ENCODE data around the gene VPS52. TPM values are rescaled to one million over a fixed set of nuclear protein-coding genes. Genes with fewer than 3 reads are reported as not detected.

Gene VPS52
- polyA plus RNA-seq, 1 donor from 2014 or later = 29.1 TPM

GRCh38 chr6:33213166-33213988 is 58.3 kb downstream of the VPS52 start:
- H3K36me3 ChIP-seq (ENCODE audit: insufficient read depth, low read length) = peaks cover 6% of the 10 kb centered on the region
- peak overlapping the region; percentile 36 for H3K4me2 ChIP-seq (ENCODE audit: low read length)
- no peak overlapping the region for H3K27ac ChIP-seq (ENCODE audit: low read length)
- H3F3A ChIP-seq (ENCODE audit: insufficient read depth, low read length, poor library complexity, severe bottlenecking) = no peaks in the 10 kb centered on the region
- peak overlapping the region; percentile 42 for H3K9ac ChIP-seq (ENCODE audit: low read length)
- H3K4me3 ChIP-seq (ENCODE audit: low read length) = peak overlapping the region; percentile 62
- no peak for TF ChIP-seq MXI1 (conservative IDR thresholded peaks at IDR 0.05; ENCODE audit: poor library complexity, severe bottlenecking)
- TF ChIP-seq CTCF (IDR thresholded peaks at IDR 0.05; ENCODE audit: poor library complexity, severe bottlenecking) = no peak
- no peak for TF ChIP-seq EZH2 (IDR thresholded peaks at IDR 0.05; ENCODE audit: borderline replicate concordance, insufficient read depth, low read length, poor library complexity, severe bottlenecking)
- no peak for TF ChIP-seq EP300 (conservative IDR thresholded peaks at IDR 0.05; ENCODE audit: poor library complexity, severe bottlenecking)
- TF ChIP-seq REST (IDR thresholded peaks at IDR 0.05; ENCODE audit: borderline replicate concordance) = no peak
- no peak for TF ChIP-seq SMC3 (conservative IDR thresholded peaks at IDR 0.05; ENCODE audit: poor library complexity)
- no peak for TF ChIP-seq RAD21 (conservative IDR thresholded peaks at IDR 0.05)
- H3K9me2 ChIP-seq (ENCODE audit: insufficient read depth, low read length) = no peaks in the 10 kb centered on the region
- no peak overlapping the region for H2AFZ ChIP-seq (ENCODE audit: low read depth, low read length)
- no peaks in the 10 kb centered on the region for H4K20me1 ChIP-seq (ENCODE audit: insufficient read depth)
- peaks cover 18% of the 10 kb centered on the region for H3K79me2 ChIP-seq (replicated peaks; ENCODE audit: insufficient read depth, low read length)
- peaks cover 5% of the 10 kb centered on the region for H3K27me3 ChIP-seq (ENCODE audit: insufficient read depth, low read depth, low read length)
- no peaks in the 10 kb centered on the region for H3K9me3 ChIP-seq (ENCODE audit: low read length)

GRCh38 chr6:33212857-33213165 is 58.9 kb downstream of the VPS52 start:
- H3K9ac ChIP-seq (ENCODE audit: low read length) = peak overlapping the region; percentile 42
- no peaks in the 10 kb centered on the region for H3F3A ChIP-seq (ENCODE audit: insufficient read depth, low read length, poor library complexity, severe bottlenecking)
- no peaks in the 10 kb centered on the region for H3K9me3 ChIP-seq (ENCODE audit: low read length)
- no peak overlapping the region for H3K4me2 ChIP-seq (ENCODE audit: low read length)
- H3K36me3 ChIP-seq (ENCODE audit: insufficient read depth, low read length) = peaks cover 6% of the 10 kb centered on the region
- no peak overlapping the region for H3K27ac ChIP-seq (ENCODE audit: low read length)
- H3K27me3 ChIP-seq (ENCODE audit: insufficient read depth, low read depth, low read length) = peaks cover 5% of the 10 kb centered on the region
- TF ChIP-seq CTCF (IDR thresholded peaks at IDR 0.05; ENCODE audit: poor library complexity, severe bottlenecking) (no peak), EZH2 (IDR thresholded peaks at IDR 0.05; ENCODE audit: borderline replicate concordance, insufficient read depth, low read length, poor library complexity, severe bottlenecking) (no peak), MXI1 (conservative IDR thresholded peaks at IDR 0.05; ENCODE audit: poor library complexity, severe bottlenecking) (no peak), RAD21 (conservative IDR thresholded peaks at IDR 0.05) (no peak), SMC3 (conservative IDR thresholded peaks at IDR 0.05; ENCODE audit: poor library complexity) (no peak), REST (IDR thresholded peaks at IDR 0.05; ENCODE audit: borderline replicate concordance) (no peak), POLR2AphosphoS5 (IDR thresholded peaks at IDR 0.05) (no peak), TAF1 (IDR thresholded peaks at IDR 0.05; ENCODE audit: low read depth) (no peak), EP300 (conservative IDR thresholded peaks at IDR 0.05; ENCODE audit: poor library complexity, severe bottlenecking) (no peak)
- H3K79me2 ChIP-seq (replicated peaks; ENCODE audit: insufficient read depth, low read length) = peaks cover 20% of the 10 kb centered on the region
- H2AFZ ChIP-seq (ENCODE audit: low read depth, low read length) = no peak overlapping the region
- H3K9me2 ChIP-seq (ENCODE audit: insufficient read depth, low read length) = no peaks in the 10 kb centered on the region
- H3K4me3 ChIP-seq (ENCODE audit: low read length) = peak overlapping the region; percentile 62
- H4K20me1 ChIP-seq (ENCODE audit: insufficient read depth) = no peaks in the 10 kb centered on the region

All from neural cell (in vitro differentiated cells).